Tibial artery (tissue), 4 donors: ENCODE measurements around the gene RNF187.

ENCODE experiments used
- DNase-seq, 2 donors: peaks; one replicate each; pipeline ENCODE4 v3.0.0-alpha.2; 2019
- H3K27ac ChIP-seq, 2 donors: fragments of 200-600 bp; sonication (generic) in 1 of 2; 1 replicate in 1 of 2; 2 replicates in 1 of 2; pipeline ENCODE4 v1.5.1; 2018 to 2019; ENCODE audit warnings: mild to moderate bottlenecking in 1 of 2
- H3K27me3 ChIP-seq, 2 donors: fragments of 200-600 bp; sonication (generic) in 1 of 2; one replicate each; pipeline versions ENCODE4 v1.5.1 to v1.6.0; 2016 to 2019
- H3K36me3 ChIP-seq, 3 donors: fragments of 200-600 bp; sonication (generic) in 2 of 3; one replicate each; pipeline ENCODE4 v1.5.1; 2016 to 2019; ENCODE audit warnings: mild to moderate bottlenecking in 2 of 3
- H3K4me1 ChIP-seq, 4 donors: fragments of 200-600 bp; sonication (generic) in 2 of 4; 1 replicate in 3 of 4; 2 replicates in 1 of 4; pipeline ENCODE4 v1.5.1; 2016 to 2019
- H3K4me3 ChIP-seq, 2 donors: fragments of 200-600 bp; sonication (generic) in 1 of 2; 1 replicate in 1 of 2; 2 replicates in 1 of 2; pipeline ENCODE4 v1.5.1; 2018 to 2019; ENCODE audit warnings: mild to moderate bottlenecking in 2 of 2
- H3K9me3 ChIP-seq, 3 donors: fragments of 200-600 bp; sonication (generic) in 1 of 3; one replicate each; pipeline ENCODE4 v1.5.1; 2016 to 2019
- intact Hi-C: fragments of 100-400 bp; cut with DNase I; formaldehyde crosslinking; loops from one replicate; pipeline ENCODE4 v1.15.0; 2023; ENCODE audit warnings: low total_unique reads
- TF ChIP-seq, protein P1 (sequence below), 2 experiments: fragments of 200-600 bp in 1 of 2; fragments of 450-650 bp in 1 of 2; IDR thresholded peaks; one replicate each; pipeline ENCODE4 v1.5.1; 2017 to 2019; ENCODE audit warnings: antibody characterized with exemption in 2 of 2, mild to moderate bottlenecking in 1 of 2, moderate library complexity in 1 of 2

Gene RNF187

GRCh38 chr1:228452194-228453021 is 34.8 kb upstream of the RNF187 start:
- Histone ChIP-seq H3K4me1 (peaks cover 0 to 7% (median 4%) of the 10 kb centered on the region in 4 donors), H3K4me3 (no peak overlapping the region), H3K27me3 (peaks cover 0 to 8% of the 10 kb centered on the region in 2 donors), H3K36me3 (no peaks in the 10 kb centered on the region), H3K27ac (no peak overlapping the region), H3K9me3 (no peaks in the 10 kb centered on the region)
- TF ChIP-seq, protein P1, sequence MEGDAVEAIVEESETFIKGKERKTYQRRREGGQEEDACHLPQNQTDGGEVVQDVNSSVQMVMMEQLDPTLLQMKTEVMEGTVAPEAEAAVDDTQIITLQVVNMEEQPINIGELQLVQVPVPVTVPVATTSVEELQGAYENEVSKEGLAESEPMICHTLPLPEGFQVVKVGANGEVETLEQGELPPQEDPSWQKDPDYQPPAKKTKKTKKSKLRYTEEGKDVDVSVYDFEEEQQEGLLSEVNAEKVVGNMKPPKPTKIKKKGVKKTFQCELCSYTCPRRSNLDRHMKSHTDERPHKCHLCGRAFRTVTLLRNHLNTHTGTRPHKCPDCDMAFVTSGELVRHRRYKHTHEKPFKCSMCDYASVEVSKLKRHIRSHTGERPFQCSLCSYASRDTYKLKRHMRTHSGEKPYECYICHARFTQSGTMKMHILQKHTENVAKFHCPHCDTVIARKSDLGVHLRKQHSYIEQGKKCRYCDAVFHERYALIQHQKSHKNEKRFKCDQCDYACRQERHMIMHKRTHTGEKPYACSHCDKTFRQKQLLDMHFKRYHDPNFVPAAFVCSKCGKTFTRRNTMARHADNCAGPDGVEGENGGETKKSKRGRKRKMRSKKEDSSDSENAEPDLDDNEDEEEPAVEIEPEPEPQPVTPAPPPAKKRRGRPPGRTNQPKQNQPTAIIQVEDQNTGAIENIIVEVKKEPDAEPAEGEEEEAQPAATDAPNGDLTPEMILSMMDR (IDR thresholded peaks at IDR 0.05): no peak
- no peak for DNase-seq
- intact Hi-C loops: no loop called here

DNA sequence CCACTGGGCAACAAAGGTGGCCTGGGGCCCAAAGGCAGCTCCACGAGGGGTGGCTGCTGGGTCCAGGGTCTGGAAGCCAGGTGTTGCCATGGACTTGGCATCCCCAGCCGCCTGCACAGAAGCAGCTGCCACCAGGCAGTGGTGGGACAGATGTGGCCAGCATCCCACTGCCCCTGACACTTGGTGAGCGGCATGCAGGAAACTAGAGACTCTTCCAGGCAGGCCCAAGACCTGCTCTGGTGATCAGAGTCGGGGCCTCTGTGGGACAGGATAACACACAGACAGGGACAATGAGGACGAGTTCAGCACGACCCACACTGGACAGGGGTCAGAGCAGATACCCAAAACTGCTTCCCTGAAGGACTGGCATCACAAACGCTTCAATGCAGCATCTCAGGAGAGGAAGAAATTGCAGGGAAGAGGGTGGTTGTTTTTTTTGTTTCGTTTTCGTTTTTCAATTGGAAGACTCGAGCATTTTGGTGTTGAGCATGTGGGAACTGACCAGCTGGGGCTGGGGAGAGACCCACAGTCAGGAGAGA is 34.1 kb upstream of the RNF187 start:
- Histone ChIP-seq H3K36me3 (no peaks in the 10 kb centered on the region), H3K4me1 (peaks cover 0 to 14% (median 6%) of the 10 kb centered on the region in 4 donors), H3K27ac (no peak overlapping the region), H3K9me3 (no peaks in the 10 kb centered on the region), H3K27me3 (peaks cover 0 to 11% of the 10 kb centered on the region in 2 donors), H3K4me3 (no peak overlapping the region)
- TF ChIP-seq, protein P1 (IDR thresholded peaks at IDR 0.05): no peak
- no peak for DNase-seq
- intact Hi-C loops: no loop called here

DNA sequence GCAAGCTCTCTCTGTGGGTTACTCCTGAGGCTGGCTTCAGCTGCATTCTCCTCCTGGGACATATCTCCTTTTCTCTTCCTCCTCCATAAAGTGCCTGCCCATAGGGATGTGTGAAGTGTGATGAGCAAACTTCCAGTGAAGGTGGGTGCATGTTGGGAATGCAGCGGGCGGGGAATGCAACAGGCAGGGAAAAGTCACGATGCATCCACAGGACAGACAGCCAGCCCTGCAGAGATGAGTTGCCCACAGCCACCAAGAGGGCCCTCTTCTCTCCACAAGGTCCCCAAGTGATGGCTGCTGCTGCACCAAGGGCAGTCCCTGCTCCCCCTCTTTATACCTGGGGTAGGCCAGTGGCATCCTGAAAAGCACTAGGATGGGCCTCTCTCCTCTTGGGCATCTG is 33.6 kb upstream of the RNF187 start:
- TF ChIP-seq, protein P1 (IDR thresholded peaks at IDR 0.05): no peak
- DNase-seq: no peak
- intact Hi-C loops: no loop called here
- Histone ChIP-seq H3K27ac (no peak overlapping the region), H3K9me3 (no peaks in the 10 kb centered on the region), H3K4me3 (no peak overlapping the region), H3K4me1 (peaks cover 0 to 19% (median 6%) of the 10 kb centered on the region in 4 donors), H3K27me3 (peaks cover 0 to 11% of the 10 kb centered on the region in 2 donors), H3K36me3 (no peaks in the 10 kb centered on the region)

DNA sequence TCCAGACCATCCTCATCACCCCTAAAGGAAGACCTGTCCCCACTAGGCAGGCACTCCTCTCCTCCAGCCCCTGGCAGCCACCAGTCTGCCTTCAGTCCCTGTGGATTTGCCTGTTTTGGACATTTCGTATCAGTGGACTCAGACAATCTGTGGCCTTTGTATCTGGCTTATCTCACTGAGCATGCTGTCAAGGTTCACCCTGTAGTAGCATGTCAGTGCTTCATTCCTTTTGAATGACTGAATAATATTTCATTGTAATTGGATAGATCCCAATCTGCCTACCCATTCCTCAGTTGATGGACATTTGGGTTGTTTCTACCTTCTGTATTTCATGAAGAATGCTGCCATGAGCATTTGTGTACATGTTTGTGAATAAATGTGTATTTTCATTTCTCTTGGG is 32.9 kb upstream of the RNF187 start:
- Histone ChIP-seq H3K4me1 (peaks cover 0 to 25% (median 11%) of the 10 kb centered on the region in 4 donors), H3K36me3 (no peaks in the 10 kb centered on the region), H3K9me3 (no peaks in the 10 kb centered on the region), H3K27ac (no peak overlapping the region), H3K4me3 (no peak overlapping the region), H3K27me3 (peaks cover 0 to 15% of the 10 kb centered on the region in 2 donors)
- TF ChIP-seq, protein P1 (IDR thresholded peaks at IDR 0.05): no peak
- intact Hi-C loops: no loop called here
- no peak for DNase-seq

- TF ChIP-seq, protein P1 (IDR thresholded peaks at IDR 0.05): no peak
- intact Hi-C loops: no loop called here
- DNase-seq: no peak
These were observed 31.5 kb upstream of the RNF187 start for GRCh38 chr1:228455715-228456114.

More at GRCh38 chr1:228455715-228456114, 31.5 kb upstream of the RNF187 start:
- H3K4me3 ChIP-seq: no peak overlapping the region
- no peak overlapping the region for H3K27ac ChIP-seq
- H3K27me3 ChIP-seq: peaks cover 0 to 30% of the 10 kb centered on the region in 2 donors
- H3K36me3 ChIP-seq: no peaks in the 10 kb centered on the region
- peaks cover 0 to 30% (median 16%) of the 10 kb centered on the region in 4 donors for H3K4me1 ChIP-seq
- H3K9me3 ChIP-seq: no peaks in the 10 kb centered on the region
